SK-N-MC (cell line): ENCODE results near the gene RYR2.

Source experiments
- EZH2 ChIP-seq: fragments of 200-600 bp; sonication (generic); IDR thresholded peaks from one replicate; pipeline ENCODE4 v1.6.1; 2017; ENCODE audit warnings: antibody characterized with exemption
- FOXP2 ChIP-seq: optimal IDR thresholded peaks from 2 replicates; pipeline ENCODE3; 2011; ENCODE audit warnings: mild to moderate bottlenecking, moderate library complexity; ENCODE audit not compliant: insufficient read depth; ENCODE audit errors: extremely low read length, control extremely low read depth
- POLR2AphosphoS5 ChIP-seq: IDR thresholded peaks from 2 replicates; pipeline ENCODE4 v1.6.1; 2012; ENCODE audit warnings: mild to moderate bottlenecking, low read depth, low read length, borderline replicate concordance

GRCh38 chr1:237748171-237748960, 706.4 kb downstream of the RYR2 start:
- TF ChIP-seq POLR2AphosphoS5 (no peak), EZH2 (no peak), FOXP2 (no peak)
